ENCODE measurements around the gene ITSN1.
"Not testable (repeated sequence)": the region's sequence is repeated elsewhere in the genome, so short reads cannot be mapped to it uniquely, and the experiment has no call there.

ITSN1 gene

GRCh38 chr21:33712022-33712803 is 69.9 kb downstream of the ITSN1 start:
- DNase-seq (ENCODE audit: insufficient read length, low spot score) (no peak), FAIRE-seq (no peak)

GRCh38 chr21:33721081-33721480 is 78.8 kb downstream of the ITSN1 start:
- no peak for FAIRE-seq
- DNase-seq (ENCODE audit: insufficient read length, low spot score) = no peak

- not testable (repeated sequence) for FAIRE-seq; DNase-seq (ENCODE audit: insufficient read length, low spot score)
Measured at GRCh38 chr21:33729139-33729538, 86.8 kb downstream of the ITSN1 start.

DNA sequence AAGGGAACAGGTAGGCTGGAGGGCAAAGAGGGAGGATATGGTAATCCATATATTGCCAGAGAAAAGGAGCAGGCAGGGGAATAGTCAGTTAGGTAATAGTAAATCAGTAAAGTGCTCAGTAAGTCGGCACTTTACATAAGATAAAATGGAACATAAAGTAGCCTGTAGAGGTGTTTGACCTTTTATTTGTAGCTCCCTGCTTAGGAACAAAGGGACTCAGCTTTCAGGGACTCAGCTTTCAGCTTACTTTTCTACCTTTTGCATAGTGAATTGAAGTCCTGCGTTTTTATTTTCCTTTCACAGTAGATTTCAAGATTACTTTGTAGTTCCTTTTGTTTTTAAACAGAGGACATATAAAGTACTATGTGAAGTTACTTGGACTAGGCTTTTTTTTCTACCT is 87.3 kb downstream of the ITSN1 start:
- FAIRE-seq = no peak
- no peak for DNase-seq (ENCODE audit: insufficient read length, low spot score)

DNA sequence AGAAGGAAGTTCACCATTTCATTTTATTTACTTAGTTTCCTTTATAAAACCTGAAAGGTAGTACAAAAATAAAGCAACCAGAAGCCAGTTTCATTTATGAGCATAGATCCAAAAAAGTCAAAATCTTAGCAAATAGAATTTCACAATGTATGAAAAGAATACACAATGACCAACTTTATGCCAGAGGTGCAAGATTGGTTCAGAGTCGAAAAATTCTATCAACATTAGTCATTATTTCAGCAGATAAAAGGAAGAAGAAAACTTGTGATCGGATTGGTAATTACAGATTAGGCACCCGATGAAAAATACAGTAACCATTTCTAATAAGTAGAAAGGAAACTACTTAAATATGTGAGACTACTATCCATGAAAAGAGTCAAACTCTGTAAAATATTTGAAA is 89.1 kb downstream of the ITSN1 start:
- no peak for FAIRE-seq
- no peak for DNase-seq (ENCODE audit: insufficient read length, low spot score)

- FAIRE-seq (no peak), DNase-seq (ENCODE audit: insufficient read length, low spot score) (no peak)
Measured at GRCh38 chr21:33732038-33732437, 89.7 kb downstream of the ITSN1 start.

GRCh38 chr21:33733601-33734000 is 91.3 kb downstream of the ITSN1 start:
- DNase-seq (ENCODE audit: insufficient read length, low spot score) (no peak), FAIRE-seq (no peak)

GRCh38 chr21:33734291-33734690 is 92.0 kb downstream of the ITSN1 start:
- no peak for FAIRE-seq
- no peak for DNase-seq (ENCODE audit: insufficient read length, low spot score)

GRCh38 chr21:33734818-33735217 is 92.5 kb downstream of the ITSN1 start:
- FAIRE-seq (no peak), DNase-seq (ENCODE audit: insufficient read length, low spot score) (no peak)

DNA sequence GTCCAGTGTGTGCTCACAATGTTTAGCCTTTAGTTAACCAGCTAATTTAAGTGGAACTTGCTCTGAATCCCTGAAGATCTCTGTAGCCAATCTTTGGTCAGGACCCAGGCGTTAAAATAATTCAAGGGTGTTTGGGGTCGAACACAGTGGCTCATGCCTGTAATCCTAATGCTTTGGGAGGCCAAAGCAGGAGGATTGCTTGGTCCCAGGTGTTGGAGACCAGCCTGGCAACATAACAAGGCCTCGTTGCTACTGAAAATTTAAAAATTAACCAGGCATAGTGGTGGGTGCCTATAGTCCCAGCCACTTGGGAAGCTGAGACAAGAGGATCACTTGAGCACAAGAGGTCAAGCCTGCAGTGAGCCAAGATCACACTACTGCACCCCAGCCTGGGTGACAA is 94.3 kb downstream of the ITSN1 start:
- DNase-seq (ENCODE audit: insufficient read length, low spot score) (no peak), FAIRE-seq (no peak)

GRCh38 chr21:33739701-33740100 is 97.4 kb downstream of the ITSN1 start:
- no peak for FAIRE-seq
- DNase-seq (ENCODE audit: insufficient read length, low spot score) = no peak

DNA sequence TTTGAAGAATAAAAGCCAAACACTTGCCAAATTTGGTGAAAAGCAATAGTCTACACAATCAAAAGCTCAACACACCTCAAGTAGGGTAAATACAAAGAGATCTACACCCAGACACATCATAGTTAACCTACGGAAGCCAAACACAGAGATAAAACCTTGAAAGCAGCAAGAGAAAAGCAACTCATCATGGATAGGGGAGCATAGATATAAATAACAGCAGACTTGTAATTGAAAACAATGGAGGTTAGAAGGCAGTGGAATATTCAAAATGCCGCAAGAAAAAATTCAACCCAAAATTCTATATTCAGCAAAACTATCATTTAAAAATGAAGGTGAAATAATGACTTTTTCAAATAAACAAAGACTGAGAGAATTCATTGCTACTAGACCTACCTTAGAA is 105.1 kb downstream of the ITSN1 start:
- FAIRE-seq (no peak), DNase-seq (ENCODE audit: insufficient read length, low spot score) (no peak)

GRCh38 chr21:33748903-33749302 is 106.6 kb downstream of the ITSN1 start:
- FAIRE-seq (no peak), DNase-seq (ENCODE audit: insufficient read length, low spot score) (no peak)

GRCh38 chr21:33750017-33750416 is 107.7 kb downstream of the ITSN1 start:
- no peak for FAIRE-seq
- DNase-seq (ENCODE audit: insufficient read length, low spot score) = no peak

GRCh38 chr21:33751120-33751519 is 108.8 kb downstream of the ITSN1 start:
- DNase-seq (ENCODE audit: insufficient read length, low spot score) (no peak), FAIRE-seq (no peak)

DNA sequence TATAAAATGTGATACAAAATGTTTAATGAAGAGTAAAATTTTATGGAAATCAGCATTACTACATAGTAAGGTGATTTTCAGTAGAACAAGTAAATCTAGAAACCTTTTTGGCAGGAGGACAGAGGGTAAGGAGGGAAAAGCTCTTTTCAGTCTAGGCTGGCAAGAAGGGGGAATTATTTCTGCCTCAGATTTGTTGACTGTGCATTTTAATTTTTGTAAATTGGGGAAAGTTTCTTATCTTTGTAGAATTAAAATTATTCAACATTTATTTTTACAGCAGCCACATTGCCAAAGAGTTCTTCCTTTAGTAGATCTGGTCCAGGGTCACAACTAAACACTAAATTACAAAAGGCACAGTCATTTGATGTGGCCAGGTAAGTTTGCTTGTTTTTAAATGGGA is 109.2 kb downstream of the ITSN1 start:
- no peak for FAIRE-seq

GRCh38 chr21:33752260-33752659 is 110.0 kb downstream of the ITSN1 start:
- no peak for FAIRE-seq

More for the DNA sequence above, 109.2 kb downstream of the ITSN1 start:
- DNase-seq (ENCODE audit: insufficient read length, low spot score) = no peak

GRCh38 chr21:33753886-33754285 is 111.6 kb downstream of the ITSN1 start:
- DNase-seq (ENCODE audit: insufficient read length, low spot score) (no peak), FAIRE-seq (no peak)

More at GRCh38 chr21:33752260-33752659, 110.0 kb downstream of the ITSN1 start:
- DNase-seq (ENCODE audit: insufficient read length, low spot score) = no peak

DNA sequence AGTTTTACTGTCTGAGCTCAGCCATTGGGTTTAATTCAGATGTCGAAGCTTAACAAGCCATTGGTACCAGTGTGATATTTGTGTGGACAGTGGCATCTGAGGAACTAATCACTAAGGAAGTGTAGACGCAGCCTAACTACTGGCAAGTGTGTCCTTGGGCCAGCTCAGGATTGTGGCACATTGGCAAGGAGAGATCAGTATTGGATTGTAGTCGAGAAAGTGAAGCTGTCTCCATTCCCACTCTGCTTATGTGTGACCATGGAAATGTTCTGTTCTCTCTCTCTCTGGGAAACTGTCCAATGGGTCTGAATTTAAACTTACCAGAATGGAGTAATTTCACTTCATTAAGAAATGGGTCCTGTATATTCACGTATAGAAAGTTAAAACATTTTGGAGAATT is 112.2 kb downstream of the ITSN1 start:
- peak; percentile 33 for FAIRE-seq
- no peak for DNase-seq (ENCODE audit: insufficient read length, low spot score)

GRCh38 chr21:33755354-33755753 is 113.1 kb downstream of the ITSN1 start:
- FAIRE-seq (no peak), DNase-seq (ENCODE audit: insufficient read length, low spot score) (no peak)

DNA sequence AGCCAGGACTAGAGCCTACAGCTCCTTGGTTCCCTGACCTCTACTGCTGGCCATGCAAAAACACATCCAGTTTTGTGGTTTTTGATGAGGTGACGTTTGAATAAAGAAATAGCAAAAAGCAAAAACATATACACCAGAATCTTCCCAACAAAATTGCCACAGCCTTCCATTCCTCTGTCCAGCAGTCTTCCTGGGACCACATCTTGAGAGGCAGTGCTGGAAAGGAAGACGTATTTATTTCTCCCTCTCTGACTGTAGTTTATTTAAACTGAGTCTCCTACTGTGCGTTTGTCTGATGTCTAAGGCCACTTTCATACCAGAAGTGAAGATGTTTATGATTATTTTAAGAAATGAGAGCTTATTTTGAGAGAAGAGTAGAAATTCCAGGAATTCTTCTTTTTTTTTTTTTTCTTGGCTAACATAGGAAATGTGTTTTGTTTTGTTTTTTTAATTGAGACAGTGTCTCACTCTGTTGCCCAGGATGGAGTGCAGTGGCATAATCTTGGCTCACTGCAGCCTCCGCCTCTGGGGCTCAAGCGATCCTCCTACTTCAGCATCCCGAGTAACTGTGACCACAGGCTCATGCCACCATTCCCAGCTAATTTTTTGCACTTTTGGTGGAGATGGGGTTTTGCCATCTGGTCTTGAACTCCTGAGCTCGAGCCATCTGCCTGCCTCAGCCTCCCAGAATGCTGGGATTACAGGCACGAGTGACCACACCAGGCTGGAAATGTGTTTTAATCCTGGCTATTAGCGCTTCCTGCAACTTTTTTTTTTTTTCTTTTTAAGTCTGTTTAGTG is 118.5 kb downstream of the ITSN1 start:
- DNase-seq (ENCODE audit: insufficient read length, low spot score) (no peak), FAIRE-seq (no peak)

DNA sequence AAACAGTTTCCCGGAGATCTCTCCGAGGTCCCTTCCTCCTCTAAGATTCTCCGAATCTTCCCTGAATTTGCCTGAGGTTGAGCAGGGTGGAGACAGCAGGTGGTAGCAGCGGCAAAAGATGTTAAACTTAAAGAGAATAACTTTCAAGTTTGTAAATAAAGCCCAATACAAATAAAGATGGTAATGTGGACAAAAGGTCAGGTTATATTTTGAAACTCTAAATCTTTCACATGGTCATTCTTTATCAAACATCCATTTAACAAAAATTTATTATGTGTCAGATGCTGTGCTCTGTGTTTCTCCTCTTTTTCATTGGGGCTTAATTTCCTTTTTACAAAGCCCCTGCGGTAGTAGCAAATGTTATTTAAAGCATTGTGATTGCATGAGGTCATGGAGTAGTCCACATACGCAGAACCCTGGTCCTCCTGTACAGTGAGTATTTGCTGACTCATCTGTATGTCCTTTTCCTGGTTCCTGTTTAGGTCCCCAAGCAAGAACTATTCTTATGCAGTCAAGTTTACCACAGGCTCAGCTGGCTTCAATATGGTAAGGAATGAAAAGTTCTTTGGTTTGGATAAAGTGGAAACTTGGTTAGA is 119.2 kb downstream of the ITSN1 start:
- peak; percentile 82 for FAIRE-seq
- peak; percentile 92 for DNase-seq (ENCODE audit: insufficient read length, low spot score)

Data from HTR-8/SVneo (cell line).